Nephron (organoid): ENCODE measurements around the gene BIRC2.

Experiments
- H3K27ac Mint-ChIP-seq, 3 experiments: 2 replicates each; pipeline ENCODE4 v1.8.0; 2020; ENCODE audit warnings: mixed read lengths in 3 of 3, mild to moderate bottlenecking in 2 of 3, moderate library complexity in 1 of 3
- H3K27me3 Mint-ChIP-seq: 2 replicates; pipeline ENCODE4 v1.8.0; 2021; ENCODE audit warnings: low read depth, mild to moderate bottlenecking, moderate library complexity, mixed read lengths
- H3K36me3 Mint-ChIP-seq: 2 replicates; pipeline ENCODE4 v1.8.0; 2020; ENCODE audit warnings: low read depth, mixed read lengths
- H3K4me1 Mint-ChIP-seq: 2 replicates; pipeline ENCODE4 v1.8.0; 2020; ENCODE audit warnings: mixed read lengths
- H3K4me3 Mint-ChIP-seq, 3 experiments: 2 replicates each; pipeline ENCODE4 v1.8.0; 2020; ENCODE audit warnings: mild to moderate bottlenecking in 3 of 3, mixed read lengths in 3 of 3, moderate library complexity in 2 of 3
- H3K9me3 Mint-ChIP-seq: 2 replicates; pipeline ENCODE4 v1.8.0; 2020; ENCODE audit warnings: mixed read lengths
- TF ChIP-seq, protein P1 (sequence below), 3 experiments: fragments of 200-600 bp; sonication (generic); IDR thresholded peaks; one replicate each; pipeline ENCODE4 v1.5.0; 2021; ENCODE audit warnings: antibody characterized with exemption in 3 of 3; ENCODE audit not compliant: unreplicated experiment in 3 of 3

The BIRC2 gene

DNA sequence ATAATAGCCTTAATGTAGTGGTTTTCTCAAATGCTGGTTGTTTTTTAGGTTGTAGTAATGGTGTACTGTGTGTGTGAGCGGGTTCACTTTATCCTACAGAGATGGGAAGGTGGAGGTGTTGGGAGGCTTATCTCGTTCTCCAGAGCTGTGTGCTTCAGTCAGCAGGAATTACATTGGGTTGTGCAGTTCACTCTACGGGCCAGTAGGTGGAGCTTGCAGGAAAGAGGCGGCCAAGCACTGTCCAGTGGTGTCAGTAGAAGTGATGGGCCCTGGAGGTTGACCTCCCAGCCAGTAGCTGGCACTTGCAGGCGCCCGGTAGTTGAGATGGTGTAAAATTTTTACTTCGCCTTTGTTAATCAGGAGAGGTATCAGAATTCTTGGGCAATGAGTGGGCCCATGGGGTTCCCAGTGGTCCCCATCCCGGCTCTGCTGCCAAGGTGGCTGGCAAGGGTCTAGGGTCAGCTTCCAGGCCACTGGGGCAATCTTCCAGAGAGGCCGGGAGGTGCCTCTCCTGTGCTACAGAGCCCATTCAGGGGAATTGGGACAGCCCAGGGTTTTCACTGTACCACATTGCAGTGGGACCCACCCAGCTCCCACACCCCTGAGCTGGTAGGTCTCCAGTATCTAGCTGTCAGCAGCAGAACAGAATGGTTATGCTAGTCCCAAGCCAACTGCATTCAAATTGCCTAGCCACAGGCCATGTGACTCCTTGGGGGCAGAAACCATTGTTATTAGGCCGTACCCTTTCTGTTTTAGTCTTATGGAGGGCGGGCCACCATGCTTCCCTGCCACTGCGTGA lies 43.9 kb downstream of the BIRC2 start:
- Mint-ChIP-seq H3K4me3 (no peak overlapping the region), H3K27ac (peak overlapping the region; percentile 10 to 31 (median 25)), H3K36me3 (peaks cover 57% of the 10 kb centered on the region), H3K9me3 (no peaks in the 10 kb centered on the region), H3K27me3 (no peaks in the 10 kb centered on the region), H3K4me1 (no peaks in the 10 kb centered on the region)
- TF ChIP-seq, protein P1, sequence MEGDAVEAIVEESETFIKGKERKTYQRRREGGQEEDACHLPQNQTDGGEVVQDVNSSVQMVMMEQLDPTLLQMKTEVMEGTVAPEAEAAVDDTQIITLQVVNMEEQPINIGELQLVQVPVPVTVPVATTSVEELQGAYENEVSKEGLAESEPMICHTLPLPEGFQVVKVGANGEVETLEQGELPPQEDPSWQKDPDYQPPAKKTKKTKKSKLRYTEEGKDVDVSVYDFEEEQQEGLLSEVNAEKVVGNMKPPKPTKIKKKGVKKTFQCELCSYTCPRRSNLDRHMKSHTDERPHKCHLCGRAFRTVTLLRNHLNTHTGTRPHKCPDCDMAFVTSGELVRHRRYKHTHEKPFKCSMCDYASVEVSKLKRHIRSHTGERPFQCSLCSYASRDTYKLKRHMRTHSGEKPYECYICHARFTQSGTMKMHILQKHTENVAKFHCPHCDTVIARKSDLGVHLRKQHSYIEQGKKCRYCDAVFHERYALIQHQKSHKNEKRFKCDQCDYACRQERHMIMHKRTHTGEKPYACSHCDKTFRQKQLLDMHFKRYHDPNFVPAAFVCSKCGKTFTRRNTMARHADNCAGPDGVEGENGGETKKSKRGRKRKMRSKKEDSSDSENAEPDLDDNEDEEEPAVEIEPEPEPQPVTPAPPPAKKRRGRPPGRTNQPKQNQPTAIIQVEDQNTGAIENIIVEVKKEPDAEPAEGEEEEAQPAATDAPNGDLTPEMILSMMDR (IDR thresholded peaks at IDR 0.05; ENCODE audit: unreplicated experiment in 3 of 3), result peak; percentile 65 to 71 (median 65)

GRCh38 chr11:102391549-102392237 lies 44.7 kb downstream of the BIRC2 start:
- Mint-ChIP-seq H3K36me3 (peaks cover 52% of the 10 kb centered on the region), H3K27ac (no peak overlapping the region), H3K4me1 (no peaks in the 10 kb centered on the region), H3K4me3 (no peak overlapping the region), H3K27me3 (no peaks in the 10 kb centered on the region), H3K9me3 (no peaks in the 10 kb centered on the region)
- TF ChIP-seq, protein P1 (IDR thresholded peaks at IDR 0.05; ENCODE audit: unreplicated experiment in 3 of 3), result no peak

DNA sequence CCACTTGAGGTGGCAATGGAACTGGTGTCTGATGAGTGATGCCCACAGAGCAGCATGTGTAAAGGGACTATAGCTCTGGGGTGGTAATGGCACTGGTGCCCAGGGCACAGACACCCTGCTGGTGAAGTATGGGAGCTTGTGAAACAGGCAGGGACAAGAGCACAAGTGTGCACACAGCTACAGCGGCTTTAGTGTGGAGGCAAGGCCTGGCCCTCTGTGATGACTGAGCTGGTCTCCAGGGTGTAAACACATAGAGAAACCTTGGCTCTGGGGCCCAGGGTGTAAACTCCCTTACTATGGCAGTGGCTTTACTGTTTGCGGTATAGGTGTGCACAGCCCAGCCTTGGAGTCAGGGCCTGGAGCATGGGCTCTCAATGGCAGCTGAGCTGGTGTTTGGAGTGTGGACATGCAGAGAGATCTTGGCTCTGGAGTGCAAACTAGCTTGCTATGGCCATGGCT lies 46.3 kb downstream of the BIRC2 start:
- Mint-ChIP-seq H3K27ac (no peak overlapping the region), H3K9me3 (no peaks in the 10 kb centered on the region), H3K4me3 (no peak overlapping the region), H3K4me1 (no peaks in the 10 kb centered on the region), H3K27me3 (no peaks in the 10 kb centered on the region), H3K36me3 (peaks cover 48% of the 10 kb centered on the region)
- TF ChIP-seq, protein P1 (IDR thresholded peaks at IDR 0.05; ENCODE audit: unreplicated experiment in 3 of 3), result no peak

GRCh38 chr11:102395720-102396393 lies 48.8 kb downstream of the BIRC2 start:
- H3K27me3 Mint-ChIP-seq, result no peaks in the 10 kb centered on the region
- H3K4me3 Mint-ChIP-seq, result no peak overlapping the region
- no peaks in the 10 kb centered on the region for H3K9me3 Mint-ChIP-seq
- TF ChIP-seq, protein P1 (IDR thresholded peaks at IDR 0.05; ENCODE audit: unreplicated experiment in 3 of 3), result no peak
- H3K4me1 Mint-ChIP-seq, result no peaks in the 10 kb centered on the region
- H3K27ac Mint-ChIP-seq, result no peak overlapping the region
- peaks cover 47% of the 10 kb centered on the region for H3K36me3 Mint-ChIP-seq

DNA sequence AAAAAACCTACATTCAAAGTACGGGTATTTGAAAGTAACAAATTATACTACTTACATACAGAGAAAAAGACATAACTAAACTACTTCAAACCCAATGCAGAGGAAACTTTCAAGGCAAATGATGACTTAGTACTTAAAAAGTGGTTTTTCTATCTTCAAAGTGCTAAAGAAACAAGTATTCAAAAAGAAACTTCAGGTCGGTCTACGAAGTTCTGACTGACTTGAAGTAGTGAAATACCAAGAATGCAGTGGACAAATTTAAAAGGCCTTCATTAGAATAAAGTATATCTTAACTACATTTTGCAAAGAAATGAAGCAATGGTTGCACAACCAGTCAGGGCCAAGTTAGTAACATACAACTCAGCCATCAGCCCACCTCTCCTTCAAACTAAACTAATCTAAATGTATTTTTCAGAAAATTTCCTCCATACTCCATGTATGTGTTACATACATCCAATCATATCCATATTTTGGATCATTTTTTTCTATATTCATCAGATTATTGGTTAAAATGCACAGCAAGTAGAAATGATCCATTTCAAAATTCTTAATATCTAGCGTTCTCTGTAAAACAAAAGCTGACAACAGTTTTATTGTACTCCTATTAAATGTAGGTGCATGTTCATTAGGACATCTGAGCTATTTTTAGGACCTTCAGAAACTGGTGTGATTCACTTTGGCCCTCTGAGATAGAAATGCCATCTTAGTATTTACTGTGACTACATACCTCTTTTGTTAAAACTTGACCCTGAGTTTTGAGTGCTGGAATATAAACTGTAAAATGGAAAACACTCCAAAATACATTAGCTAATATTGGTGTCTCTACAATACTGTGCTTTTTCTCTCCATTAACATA lies 49.9 kb downstream of the BIRC2 start:
- H3K4me3 Mint-ChIP-seq, result no peak overlapping the region
- TF ChIP-seq, protein P1 (IDR thresholded peaks at IDR 0.05; ENCODE audit: unreplicated experiment in 3 of 3), result no peak
- H3K27me3 Mint-ChIP-seq, result no peaks in the 10 kb centered on the region
- no peaks in the 10 kb centered on the region for H3K9me3 Mint-ChIP-seq
- peaks cover 56% of the 10 kb centered on the region for H3K36me3 Mint-ChIP-seq
- no peak overlapping the region for H3K27ac Mint-ChIP-seq
- H3K4me1 Mint-ChIP-seq, result no peaks in the 10 kb centered on the region
